HG03571 (cell line): Measurements from ENCODE around the gene ADARB2.
"Not testable (repeated sequence)": the region's sequence is repeated elsewhere in the genome, so short reads cannot be mapped to it uniquely, and the experiment has no call there.

Experiments used
- ATAC-seq: cut with Tn5 transposase; IDR thresholded peaks from one replicate; pipeline ENCODE4 v1.9.1; 2021; ENCODE audit not compliant: unreplicated experiment

The ADARB2 gene

GRCh38 chr10:1552406-1552805 is 184.9 kb downstream of the ADARB2 start:
- no peak for ATAC-seq

- no peak for ATAC-seq
Measured at GRCh38 chr10:1551636-1552338, 185.5 kb downstream of the ADARB2 start.

DNA sequence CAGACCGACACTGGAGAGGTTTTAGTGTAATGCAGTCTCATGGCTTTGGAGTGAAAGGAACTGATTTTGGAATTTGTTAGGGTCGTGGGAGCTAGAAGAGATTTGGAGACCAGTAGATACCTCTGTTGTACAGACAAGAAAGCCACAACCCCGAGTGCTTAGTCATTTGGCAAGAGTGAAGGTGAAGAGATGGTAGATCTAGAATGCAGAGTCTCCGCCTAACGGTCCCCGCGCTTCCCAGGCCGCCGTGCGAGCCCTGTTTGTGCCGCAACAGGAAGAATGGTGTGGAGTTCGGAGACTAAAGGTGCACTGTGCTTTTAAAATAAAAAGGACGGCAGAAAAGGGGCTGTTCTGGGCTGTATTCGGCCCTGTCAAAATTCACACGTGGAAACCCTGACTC is 186.7 kb downstream of the ADARB2 start:
- no peak for ATAC-seq

DNA sequence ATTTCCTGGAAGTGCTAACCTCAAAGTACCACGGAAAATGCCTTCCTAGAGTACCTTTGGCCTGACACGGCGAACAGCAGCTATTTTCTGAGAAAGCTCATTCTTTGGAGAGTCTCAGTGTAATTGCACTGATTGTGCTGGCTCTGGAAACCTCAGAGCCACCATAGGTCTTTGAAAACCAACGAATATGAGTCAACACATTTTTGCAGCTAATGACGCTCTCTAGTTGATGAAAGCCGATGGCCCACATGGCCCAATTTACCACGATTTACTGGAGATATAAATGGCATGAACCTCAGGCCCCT is 187.1 kb downstream of the ADARB2 start:
- no peak for ATAC-seq

GRCh38 chr10:1549591-1550290 is 187.6 kb downstream of the ADARB2 start:
- no peak for ATAC-seq

- no peak for ATAC-seq
Measured at GRCh38 chr10:1548596-1548995, 188.7 kb downstream of the ADARB2 start.

DNA sequence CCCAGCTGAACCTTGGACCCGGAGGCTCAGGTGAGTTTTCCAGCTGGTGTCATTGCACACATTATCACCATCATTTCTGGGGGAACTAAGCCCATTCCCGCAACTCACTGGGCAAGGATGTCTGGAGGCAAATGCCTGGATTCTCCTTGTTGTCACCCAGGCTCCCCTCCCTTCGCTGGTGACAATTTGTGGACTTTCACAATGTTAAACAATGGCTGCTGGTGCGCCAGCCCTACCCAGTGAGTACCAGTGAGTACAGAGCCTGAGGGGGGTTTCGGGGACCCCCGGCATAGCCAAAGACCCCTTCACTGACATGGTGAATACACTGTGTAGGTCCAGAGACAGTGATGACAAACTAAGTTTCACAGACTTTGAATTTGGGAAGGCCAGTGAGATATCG is 189.2 kb downstream of the ADARB2 start:
- no peak for ATAC-seq

DNA sequence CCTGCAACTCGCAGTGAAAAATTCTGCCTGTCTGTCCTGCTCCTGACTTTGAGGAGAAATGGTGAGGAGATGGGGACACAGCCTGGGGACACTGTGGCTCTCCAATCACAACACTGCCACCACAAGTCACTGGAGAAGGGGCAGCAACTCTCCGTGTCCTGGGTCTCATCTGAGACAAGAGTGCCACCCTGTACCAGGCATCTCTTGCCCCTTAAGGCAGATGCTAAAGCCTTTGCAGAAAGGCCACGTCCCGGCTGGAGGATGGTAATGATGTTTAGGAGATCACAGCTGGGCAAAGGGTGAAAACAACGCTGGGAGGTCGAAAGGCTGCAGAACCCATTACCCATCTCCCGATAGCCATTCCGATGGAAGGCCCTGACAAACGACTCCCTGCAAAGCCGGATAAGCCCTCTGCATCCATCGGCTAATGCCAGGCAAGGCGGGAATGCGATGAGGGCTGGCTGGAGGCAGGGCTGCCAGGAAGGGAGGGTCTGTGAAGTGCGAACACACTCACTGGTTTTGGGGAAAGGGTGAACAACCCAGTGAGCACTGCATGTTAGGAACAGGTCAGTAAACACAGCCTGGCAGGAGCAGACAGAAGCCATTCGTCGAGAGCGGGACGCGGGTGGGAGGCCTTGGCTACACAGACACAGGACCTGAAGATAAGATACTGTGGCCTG is 190.8 kb downstream of the ADARB2 start:
- no peak for ATAC-seq

GRCh38 chr10:1545524-1545923 is 191.8 kb downstream of the ADARB2 start:
- no peak for ATAC-seq

- ATAC-seq, result no peak
Measured at GRCh38 chr10:1544929-1545328, 192.4 kb downstream of the ADARB2 start.

- ATAC-seq, result no peak
Measured at GRCh38 chr10:1544209-1544673, 193.1 kb downstream of the ADARB2 start.

GRCh38 chr10:1543596-1543995 is 193.7 kb downstream of the ADARB2 start:
- ATAC-seq, result no peak

- ATAC-seq, result no peak
Measured at GRCh38 chr10:1542941-1543340, 194.4 kb downstream of the ADARB2 start.

DNA sequence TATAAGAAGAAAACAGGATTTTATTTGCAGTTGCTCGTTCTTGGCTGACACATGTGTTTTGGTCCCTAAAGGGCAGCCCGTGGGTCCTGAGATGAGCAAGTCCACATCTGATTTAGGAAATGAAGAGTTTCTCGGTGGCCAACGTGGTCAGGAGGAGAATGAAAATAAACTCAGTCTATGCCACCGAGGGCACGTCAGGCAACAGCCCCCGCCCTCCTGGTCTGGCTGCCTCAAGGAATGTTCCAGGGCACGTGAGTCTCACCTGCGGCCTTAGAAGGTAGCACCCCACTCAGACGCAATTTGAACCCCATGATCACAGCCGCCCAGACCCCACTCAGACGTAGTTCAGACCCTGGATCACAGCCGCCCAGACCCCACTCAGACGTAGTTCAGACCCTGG is 197.2 kb downstream of the ADARB2 start:
- ATAC-seq, result no peak

DNA sequence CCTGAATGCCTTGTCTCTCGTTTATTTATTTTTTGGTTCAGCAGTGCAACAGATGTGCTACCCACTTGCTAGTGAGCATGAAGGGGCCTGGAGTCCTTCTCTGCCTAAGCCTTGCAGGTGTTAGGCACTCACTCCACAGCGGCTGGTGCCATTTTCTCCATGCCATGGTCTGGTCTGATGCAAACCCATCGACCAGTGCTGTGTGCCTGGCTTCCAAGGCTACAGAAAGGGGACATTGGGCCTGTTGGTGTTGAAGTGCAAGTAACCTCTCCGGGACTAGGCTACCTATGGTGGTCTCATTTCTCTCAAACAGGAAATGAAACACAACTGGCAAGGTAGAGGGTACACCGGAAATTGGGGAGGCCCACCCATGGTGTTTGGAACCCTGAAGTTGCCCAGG is 198.1 kb downstream of the ADARB2 start:
- no peak for ATAC-seq

DNA sequence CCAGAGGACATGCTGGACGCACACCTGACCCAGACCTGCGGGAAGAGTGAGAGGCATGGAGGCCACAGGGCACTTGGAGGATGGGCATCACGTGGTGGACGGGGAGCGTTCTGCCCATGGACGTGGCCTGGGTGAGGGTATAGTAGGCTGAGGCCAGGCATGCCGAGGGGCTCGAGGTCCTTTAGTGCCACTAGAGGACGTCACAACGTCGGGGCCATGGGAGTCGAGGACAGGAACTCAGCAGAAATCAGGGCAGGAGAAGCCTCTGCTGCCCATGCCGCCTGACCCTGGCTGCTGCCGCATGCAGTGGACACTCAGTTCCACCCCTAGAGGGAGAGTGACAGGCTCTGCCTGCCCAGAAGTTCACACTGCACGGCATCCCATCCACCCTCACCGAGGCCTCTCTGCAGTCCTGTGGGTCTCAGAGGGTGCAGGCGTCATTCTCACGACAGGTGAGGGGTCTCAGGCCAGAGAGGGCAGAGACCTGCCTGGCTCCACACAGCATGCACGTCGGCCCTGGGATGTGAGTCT is 198.7 kb downstream of the ADARB2 start:
- no peak for ATAC-seq

DNA sequence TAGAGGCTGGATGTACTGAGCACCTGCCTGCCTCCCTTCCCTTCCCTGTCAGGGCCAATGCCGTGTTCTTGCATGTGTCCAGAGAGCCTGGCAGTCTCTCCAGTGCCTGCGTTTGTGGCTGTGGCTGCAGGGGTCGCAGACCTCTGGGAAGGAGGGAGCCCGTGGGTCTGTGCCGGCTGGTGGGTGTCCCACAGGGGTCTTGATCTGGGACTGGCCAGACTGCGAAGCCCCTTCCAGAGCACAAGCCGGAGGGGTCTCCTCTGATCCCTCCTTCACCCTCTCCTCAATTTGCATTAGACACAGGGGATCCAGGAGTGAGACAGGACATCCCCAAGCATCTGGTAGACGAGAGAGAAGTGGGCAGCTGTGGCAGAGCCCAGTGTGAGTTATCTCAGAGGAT is 199.2 kb downstream of the ADARB2 start:
- no peak for ATAC-seq

DNA sequence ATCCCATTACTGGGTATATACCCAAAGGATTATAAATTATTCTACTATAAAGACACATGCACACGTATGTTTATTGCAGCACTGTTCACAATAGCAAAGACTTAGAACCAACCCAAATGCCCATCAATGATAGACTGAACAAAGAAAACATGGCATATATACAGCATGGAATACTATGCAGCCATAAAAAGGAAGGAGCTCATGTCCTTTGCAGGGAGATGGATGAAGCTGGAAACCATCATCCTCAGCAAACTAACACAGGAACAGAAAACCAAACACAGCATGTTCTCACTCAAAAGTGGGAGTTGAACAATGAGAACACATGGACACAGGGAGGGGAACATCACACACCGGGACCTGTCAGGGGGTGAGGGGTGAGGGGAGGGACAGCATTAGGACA is 199.9 kb downstream of the ADARB2 start:
- not testable (repeated sequence) for ATAC-seq

- no peak for ATAC-seq
Measured at GRCh38 chr10:1536341-1536740, 201.0 kb downstream of the ADARB2 start.

DNA sequence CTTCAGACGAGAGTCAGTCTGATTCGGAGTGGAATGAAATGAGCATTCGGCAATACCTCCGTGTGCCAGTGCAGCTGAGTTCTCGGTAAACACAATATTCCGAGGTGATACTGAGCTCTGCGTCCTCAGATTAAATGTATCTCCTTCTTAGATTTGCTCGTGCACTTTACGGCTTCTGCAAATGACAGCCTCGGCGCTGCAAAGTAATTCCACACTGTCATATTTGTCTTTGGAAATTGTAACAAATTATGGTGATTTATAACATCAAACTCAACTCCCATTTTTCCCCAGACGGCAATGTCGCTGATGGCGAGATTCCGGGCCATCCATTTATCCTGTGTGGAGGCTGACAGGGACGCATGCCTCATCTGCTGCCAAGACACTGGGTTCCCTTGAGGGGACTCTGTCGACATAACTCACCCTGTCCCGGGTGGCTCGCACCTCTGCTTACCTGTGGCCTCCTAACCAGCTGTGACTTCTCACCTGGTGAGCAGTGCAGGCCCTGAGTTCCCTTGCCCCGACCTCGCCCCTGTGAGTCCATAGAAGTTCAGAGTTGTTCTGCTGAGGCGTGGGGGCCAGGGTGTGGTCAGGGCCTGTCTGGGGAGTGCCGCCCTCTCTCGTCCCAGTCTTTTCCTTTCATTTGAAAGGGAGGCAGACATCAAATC is 201.9 kb downstream of the ADARB2 start:
- ATAC-seq, result no peak

DNA sequence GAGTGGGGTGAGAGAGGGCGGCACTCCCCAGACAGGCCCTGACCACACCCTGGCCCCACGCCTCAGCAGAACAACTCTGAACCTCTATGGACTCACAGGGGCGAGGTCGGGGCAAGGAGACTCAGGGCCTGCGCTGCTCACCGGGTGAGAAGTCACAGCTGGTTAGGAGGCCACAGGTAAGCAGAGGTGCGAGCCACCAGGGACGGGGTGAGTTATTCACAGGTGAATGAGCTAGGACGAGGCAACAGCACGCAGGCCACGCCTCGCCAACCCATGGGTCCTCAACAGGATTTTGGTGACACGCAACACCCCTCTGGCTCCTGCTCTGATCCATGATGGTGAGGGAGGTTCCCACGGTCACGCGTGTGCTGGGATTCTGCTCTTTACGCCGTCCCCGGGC is 202.5 kb downstream of the ADARB2 start:
- no peak for ATAC-seq
